GM21825 (cell line): ENCODE results near the gene SCGB1D2.

Experiments used
- ATAC-seq: cut with Tn5 transposase; IDR thresholded peaks from one replicate; pipeline ENCODE4 v1.9.1; 2021; ENCODE audit warnings: mild to moderate bottlenecking, moderate library complexity; ENCODE audit not compliant: unreplicated experiment

Gene SCGB1D2

GRCh38 chr11:62256281-62256680 lies 14.2 kb downstream of the SCGB1D2 start:
- ATAC-seq, result no peak

DNA sequence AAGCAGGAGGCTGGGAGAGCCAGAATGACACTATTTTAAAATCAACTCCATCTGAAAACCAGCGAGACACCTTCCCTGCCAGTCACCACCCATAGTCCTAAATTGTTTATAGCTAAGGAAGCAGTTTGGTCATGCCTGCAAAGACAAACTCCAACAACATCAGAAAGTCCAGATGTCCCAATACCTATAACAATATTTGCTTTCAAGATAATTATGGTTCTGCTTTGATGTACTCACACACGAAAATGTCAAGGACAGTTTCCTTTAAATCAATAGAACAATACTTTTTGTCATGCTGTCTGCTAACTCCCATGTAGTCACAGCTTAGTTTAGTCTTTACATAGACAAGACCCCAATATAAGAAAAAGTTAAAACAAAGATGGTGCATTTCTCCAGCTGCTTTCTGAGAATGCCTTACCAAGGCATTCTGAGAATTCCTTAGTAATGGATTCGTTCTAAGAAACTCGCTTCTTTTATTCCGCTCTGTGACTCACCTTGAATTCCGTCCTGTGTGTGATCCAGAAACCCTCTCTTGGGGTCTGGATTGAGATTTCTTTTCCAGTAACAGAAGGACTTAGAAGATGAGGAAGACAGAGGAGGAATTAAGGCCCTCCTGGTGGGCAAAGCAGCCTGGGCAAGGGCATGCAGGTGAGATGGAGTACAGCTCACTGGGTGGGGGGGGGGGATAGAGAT lies 18.4 kb downstream of the SCGB1D2 start:
- ATAC-seq, result no peak

- no peak for ATAC-seq
Measured at GRCh38 chr11:62264004-62264403, 22.0 kb downstream of the SCGB1D2 start.

- ATAC-seq, result no peak
Measured at GRCh38 chr11:62266558-62266957, 24.5 kb downstream of the SCGB1D2 start.

DNA sequence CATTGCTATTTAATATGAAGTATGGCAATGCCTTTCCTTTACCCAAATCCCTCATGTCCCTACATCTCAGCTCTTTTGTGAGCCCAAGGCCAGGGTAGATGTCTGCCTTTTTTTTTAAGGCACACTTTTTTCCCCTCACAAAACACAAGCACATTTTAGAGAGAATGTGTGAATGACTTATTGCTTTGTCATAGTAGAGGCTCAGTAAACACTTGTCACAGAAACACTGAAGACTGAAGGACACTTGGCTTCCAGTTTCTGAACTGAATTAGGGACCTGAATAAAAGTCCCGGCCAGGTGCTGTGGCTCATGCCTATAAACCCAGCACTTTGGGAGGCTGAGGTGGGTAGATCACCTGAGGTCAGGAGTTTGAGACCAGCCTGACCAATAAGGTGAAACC lies 25.0 kb downstream of the SCGB1D2 start:
- no peak for ATAC-seq

DNA sequence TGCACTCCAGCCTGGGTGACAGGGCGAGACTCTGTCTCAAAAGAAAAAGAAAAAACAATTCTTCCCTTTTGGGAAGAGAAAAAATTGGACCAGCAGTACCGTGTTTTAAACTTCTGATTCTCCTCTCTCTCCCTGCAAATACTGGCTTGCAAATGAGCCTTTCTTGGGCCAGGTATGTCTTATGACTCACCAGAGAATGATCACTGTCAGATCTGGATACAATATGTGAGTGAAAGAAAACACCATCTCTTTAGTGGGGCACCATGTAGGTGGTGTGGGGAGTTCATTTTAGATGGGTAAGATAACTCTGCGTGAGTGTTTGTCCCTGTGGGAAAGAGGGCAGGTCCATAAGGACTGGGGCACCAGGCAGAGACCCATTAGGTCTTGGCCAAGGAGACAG lies 25.5 kb downstream of the SCGB1D2 start:
- no peak for ATAC-seq

GRCh38 chr11:62269654-62270278 lies 27.7 kb downstream of the SCGB1D2 start, which contains the start of gene SCGB2A2:
Gene SCGB2A2, plus strand, starts transcription at chr11:62270158. Its CDS starts 59 bp downstream, at chr11:62270217.
- ATAC-seq, result no peak

GRCh38 chr11:62273284-62273683 lies 31.2 kb downstream of the SCGB1D2 start:
- ATAC-seq, result no peak

DNA sequence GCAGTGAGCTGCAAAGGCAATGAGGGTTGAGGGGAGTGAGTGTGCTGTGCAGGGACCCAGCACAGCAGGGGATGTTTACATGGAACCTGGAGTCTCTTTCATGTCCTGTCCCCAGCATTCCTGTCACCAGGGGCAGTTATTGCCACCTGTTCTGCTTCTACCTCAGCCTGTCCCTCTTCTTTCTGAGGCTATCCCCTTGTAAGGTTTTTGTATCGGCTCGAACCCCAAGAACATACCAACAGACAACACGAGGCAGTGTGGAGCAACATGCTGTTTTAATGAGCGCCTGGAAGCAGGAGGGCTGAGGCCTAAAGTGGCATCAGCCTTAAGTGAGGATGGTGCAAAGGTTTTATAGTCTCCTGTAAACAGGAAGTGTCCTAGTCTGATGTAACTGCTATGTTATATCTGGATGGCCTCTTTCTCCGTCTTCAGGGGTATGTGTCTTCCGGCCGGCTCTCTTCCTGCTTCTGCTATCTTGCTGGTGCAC lies 31.8 kb downstream of the SCGB1D2 start:
- no peak for ATAC-seq

DNA sequence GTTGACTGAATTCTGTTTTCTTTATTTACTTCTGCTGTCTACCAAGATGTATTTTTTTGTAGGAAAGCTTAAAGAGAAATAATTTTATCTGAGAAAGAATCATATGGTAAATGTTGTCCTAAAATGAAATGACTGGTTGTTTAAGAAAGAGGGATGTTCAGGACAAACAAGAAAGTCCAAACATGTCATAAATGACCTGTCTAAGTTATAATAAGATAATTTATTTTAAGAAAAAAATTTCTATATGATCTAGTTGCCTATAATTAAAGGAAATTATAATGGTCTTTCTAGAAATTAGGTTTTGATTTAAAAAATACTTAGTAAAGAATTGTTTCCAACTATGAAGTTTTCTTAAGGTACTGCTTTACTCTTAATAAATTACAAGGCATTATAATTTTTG lies 38.4 kb downstream of the SCGB1D2 start:
- no peak for ATAC-seq
